Nephron progenitor cell (in vitro differentiated cells): ENCODE results near the gene P2RY6.

Source experiments
- DNase-seq: peaks from one replicate; pipeline ENCODE4 v3.0.0; 2021
- H3K27ac Mint-ChIP-seq: 2 replicates; pipeline ENCODE4 v1.8.0; 2021; ENCODE audit warnings: mild to moderate bottlenecking, moderate library complexity, mixed read lengths
- H3K27me3 Mint-ChIP-seq: 2 replicates; pipeline ENCODE4 v1.8.0; 2021; ENCODE audit warnings: mild to moderate bottlenecking, low read depth, mixed read lengths; ENCODE audit not compliant: poor library complexity
- H3K36me3 Mint-ChIP-seq: 2 replicates; pipeline ENCODE4 v1.8.0; 2021; ENCODE audit warnings: low read depth, mixed read lengths
- H3K4me1 Mint-ChIP-seq: 2 replicates; pipeline ENCODE4 v1.8.0; 2021; ENCODE audit warnings: mixed read lengths
- H3K4me3 Mint-ChIP-seq: 2 replicates; pipeline ENCODE4 v1.8.0; 2021; ENCODE audit warnings: mild to moderate bottlenecking, moderate library complexity, mixed read lengths
- H3K9me3 Mint-ChIP-seq: 2 replicates; pipeline ENCODE4 v1.8.0; 2021; ENCODE audit warnings: mild to moderate bottlenecking, moderate library complexity, mixed read lengths
- TF ChIP-seq, protein P1 (sequence below): fragments of 200-600 bp; sonication (generic); IDR thresholded peaks from 2 replicates; pipeline ENCODE4 v1.5.0; 2021; ENCODE audit warnings: antibody characterized with exemption

Gene P2RY6

DNA sequence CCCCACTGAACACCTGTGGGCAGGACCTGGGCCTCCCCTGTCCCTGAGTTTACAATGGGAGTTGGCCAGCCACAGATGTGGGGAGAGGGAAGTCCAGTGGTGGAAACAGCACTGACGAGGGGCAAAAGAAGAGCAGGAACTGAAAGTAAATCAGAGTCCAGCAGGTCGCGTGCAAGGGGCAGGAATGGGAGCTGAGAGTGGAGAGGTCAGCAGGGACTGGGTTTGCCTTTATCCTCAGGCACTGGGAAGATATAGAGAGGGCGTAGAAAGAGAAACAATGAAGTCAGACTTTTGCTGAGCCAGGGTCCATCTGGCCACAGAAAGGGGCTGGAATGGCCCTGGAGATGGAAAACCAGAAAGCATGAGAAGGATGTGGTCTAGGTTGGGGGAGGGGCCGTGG, 8.5 kb downstream of the P2RY6 start:
- Mint-ChIP-seq H3K27me3 (peaks cover 7% of the 10 kb centered on the region), H3K36me3 (no peaks in the 10 kb centered on the region), H3K4me1 (peaks cover 17% of the 10 kb centered on the region), H3K27ac (peak overlapping the region; percentile 43), H3K4me3 (no peak overlapping the region), H3K9me3 (no peaks in the 10 kb centered on the region)
- DNase-seq: no peak
- TF ChIP-seq, protein P1, sequence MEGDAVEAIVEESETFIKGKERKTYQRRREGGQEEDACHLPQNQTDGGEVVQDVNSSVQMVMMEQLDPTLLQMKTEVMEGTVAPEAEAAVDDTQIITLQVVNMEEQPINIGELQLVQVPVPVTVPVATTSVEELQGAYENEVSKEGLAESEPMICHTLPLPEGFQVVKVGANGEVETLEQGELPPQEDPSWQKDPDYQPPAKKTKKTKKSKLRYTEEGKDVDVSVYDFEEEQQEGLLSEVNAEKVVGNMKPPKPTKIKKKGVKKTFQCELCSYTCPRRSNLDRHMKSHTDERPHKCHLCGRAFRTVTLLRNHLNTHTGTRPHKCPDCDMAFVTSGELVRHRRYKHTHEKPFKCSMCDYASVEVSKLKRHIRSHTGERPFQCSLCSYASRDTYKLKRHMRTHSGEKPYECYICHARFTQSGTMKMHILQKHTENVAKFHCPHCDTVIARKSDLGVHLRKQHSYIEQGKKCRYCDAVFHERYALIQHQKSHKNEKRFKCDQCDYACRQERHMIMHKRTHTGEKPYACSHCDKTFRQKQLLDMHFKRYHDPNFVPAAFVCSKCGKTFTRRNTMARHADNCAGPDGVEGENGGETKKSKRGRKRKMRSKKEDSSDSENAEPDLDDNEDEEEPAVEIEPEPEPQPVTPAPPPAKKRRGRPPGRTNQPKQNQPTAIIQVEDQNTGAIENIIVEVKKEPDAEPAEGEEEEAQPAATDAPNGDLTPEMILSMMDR: no peak

DNA sequence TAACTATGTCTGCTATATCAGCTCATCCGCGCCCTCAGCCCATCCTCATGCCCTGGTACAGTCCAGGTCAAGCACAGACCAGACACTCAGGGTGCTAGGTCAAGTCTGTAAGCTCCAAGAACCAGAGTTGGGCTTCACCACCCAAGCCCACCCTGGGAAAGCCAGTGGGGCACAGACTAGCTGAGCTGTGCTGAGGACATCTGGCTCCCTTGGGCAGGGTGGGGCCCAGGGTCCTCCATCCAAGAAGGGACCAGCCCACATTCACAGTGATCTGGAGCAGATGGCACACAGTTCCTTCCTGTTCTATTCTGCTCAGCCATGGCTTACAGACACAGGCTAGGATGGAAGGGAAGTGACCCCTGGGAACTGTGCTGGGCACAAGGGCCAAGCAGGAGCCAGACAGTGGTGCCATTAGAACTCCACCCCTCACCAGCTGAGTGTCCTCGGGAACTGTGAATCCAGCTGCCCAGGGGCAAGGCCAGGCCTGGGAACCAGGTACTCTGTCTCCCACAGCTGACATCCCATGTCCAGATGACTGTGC, 9.1 kb downstream of the P2RY6 start:
- Mint-ChIP-seq H3K4me3 (no peak overlapping the region), H3K27me3 (peaks cover 7% of the 10 kb centered on the region), H3K9me3 (no peaks in the 10 kb centered on the region), H3K36me3 (no peaks in the 10 kb centered on the region), H3K4me1 (peaks cover 20% of the 10 kb centered on the region), H3K27ac (no peak overlapping the region)
- TF ChIP-seq, protein P1: no peak
- no peak for DNase-seq

DNA sequence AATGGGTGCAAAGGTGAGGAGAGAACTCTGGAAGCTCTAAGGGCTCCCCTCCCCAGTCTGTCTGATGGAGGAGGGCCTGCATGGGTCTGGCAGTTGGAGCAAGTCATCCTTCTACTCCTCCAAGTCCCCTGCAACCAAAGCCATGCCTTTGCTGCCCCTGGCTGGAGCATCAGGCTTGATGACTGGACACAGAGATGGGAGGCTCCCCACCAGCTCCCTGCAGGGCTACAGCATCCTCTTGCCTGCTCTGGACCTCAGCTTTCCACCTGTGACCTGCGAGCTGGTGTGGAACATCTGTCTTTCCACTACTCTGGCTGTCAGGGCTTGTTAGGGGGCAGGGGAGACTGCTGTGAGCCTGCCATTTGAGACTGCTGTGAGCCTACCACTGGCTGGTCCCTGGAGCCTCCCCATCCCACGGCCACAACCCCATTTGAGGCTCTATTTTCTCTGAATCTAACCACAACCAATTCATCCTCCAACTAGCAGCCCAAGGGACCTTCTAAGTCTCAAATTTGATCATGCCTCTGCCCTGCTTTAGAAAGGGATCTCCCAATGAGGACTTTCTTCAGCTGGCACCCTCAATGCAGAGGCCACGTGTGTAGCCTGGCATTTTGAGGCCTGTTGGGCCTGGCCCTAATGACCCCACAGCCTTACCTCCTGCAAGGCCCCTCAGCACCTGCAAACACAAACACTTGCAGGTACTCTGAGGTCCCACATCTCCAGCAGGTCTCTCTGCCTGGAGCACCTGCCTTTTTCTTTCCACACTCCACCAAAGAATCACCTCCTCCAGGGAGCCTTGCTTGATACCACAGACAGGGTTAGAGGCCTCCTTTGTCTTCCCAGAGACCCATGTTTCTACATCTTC, 9.9 kb downstream of the P2RY6 start:
- H3K4me1 Mint-ChIP-seq: peaks cover 27% of the 10 kb centered on the region
- peaks cover 7% of the 10 kb centered on the region for H3K27me3 Mint-ChIP-seq
- DNase-seq: no peak
- no peak overlapping the region for H3K4me3 Mint-ChIP-seq
- no peaks in the 10 kb centered on the region for H3K9me3 Mint-ChIP-seq
- no peaks in the 10 kb centered on the region for H3K36me3 Mint-ChIP-seq
- no peak overlapping the region for H3K27ac Mint-ChIP-seq
- TF ChIP-seq, protein P1: no peak

DNA sequence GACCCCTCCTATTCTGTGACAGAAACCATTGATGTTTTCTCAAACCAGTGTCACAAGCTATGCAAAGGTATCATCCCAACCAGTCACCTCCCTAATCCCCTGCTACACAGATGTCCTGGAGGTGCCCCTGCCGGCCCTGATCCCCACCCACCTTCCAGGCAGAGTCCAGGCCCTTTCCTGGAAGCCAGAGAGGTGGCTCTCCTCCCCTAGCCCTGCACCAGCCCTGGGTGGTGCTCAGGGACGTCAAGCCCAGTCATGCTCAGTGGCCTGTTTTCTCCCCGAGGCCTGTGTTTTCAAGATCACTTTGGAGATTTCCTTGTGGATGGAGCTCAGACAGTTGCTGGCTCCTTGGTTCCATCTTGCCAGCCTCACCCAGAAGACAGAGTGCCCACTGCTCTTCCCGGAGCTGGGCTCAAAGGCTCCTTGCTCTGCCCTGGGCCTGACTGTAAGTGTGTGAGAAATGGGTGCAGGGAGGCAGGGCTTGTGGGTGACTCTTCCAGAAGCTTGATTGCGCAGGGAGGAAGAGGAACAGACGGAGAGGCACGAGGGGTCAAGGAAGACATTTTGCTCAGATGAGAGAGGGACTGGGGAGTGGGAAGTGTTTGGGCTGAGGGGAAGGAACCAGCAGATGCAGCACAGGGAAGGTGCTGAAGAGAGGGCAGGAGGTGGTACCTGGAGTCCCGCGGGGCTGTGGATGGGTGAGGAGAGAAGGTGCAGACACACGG, 11.3 kb downstream of the P2RY6 start:
- DNase-seq: no peak
- Mint-ChIP-seq H3K4me3 (no peak overlapping the region), H3K27ac (no peak overlapping the region), H3K27me3 (peaks cover 7% of the 10 kb centered on the region), H3K9me3 (no peaks in the 10 kb centered on the region), H3K4me1 (peaks cover 41% of the 10 kb centered on the region), H3K36me3 (no peaks in the 10 kb centered on the region)
- TF ChIP-seq, protein P1: no peak

DNA sequence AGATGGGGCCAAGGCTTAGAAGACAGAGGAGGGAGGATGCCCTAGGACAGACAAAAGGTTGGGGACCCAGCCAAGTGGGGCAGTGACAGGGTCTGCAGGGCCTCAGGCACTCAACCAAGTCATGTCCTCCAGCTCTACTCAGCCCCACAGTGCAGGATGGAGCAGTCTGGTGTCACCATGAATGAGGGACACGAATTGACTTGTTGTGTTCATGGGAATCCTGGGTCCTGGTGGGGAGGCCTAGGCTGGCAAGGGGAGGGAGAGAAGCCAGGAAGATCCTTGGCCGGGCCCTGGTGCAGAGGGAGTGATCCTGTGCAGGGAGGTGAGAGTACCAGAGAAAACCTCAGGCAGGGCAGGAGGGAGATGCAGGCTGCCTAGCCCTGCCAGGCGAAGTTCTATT, 12.0 kb downstream of the P2RY6 start:
- no peak overlapping the region for H3K27ac Mint-ChIP-seq
- TF ChIP-seq, protein P1: no peak
- DNase-seq: no peak
- no peaks in the 10 kb centered on the region for H3K9me3 Mint-ChIP-seq
- no peaks in the 10 kb centered on the region for H3K36me3 Mint-ChIP-seq
- H3K4me1 Mint-ChIP-seq: peaks cover 47% of the 10 kb centered on the region
- peaks cover 7% of the 10 kb centered on the region for H3K27me3 Mint-ChIP-seq
- H3K4me3 Mint-ChIP-seq: no peak overlapping the region
